GOT3 (cell line): ENCODE data around the gene OR5K3.

Experiments used
- DNase-seq: peaks from one replicate; lab custom pipeline; 2025; ENCODE audit warnings: mixed read lengths; lab: John Stamatoyannopoulos, UW

OR5K3 gene

DNA sequence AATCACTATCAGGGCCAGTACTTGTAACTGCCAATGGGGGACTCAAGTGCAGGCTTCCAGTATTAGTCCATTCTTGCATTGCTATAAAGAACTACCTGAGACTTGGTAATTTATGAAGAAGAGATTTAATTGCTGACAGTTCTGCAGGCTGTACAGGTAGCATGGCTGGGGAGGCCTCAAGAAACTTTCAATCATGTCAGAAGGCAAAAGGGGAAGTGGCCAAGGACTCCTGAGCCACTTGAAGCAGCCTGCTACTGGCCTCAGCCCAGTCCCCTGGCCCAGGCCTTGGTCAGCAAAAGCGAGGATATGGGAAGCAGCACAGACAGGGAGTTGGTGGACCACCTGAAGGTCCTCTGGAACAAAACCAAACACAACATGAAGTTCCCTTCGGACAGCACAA is 43.3 kb downstream of the OR5K3 start:
- DNase-seq: no peak

DNA sequence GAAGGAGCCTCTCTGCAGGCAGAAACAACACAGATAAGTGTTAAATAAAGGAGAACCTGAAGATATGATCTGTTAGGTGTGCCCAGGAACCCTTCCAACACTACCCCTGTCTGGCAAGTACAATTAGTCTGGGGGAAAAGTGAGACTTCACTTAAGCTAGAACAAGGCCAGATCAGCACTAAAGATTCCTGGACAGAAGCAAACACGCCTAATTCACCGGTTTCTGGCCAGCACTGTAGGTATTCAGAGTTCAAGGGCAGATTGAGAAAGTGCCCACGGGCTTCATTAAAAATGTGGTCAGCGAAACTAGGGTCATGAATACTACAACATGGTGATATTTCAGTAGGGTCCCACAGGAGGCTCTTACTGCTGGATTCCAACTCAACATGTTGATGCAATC is 43.9 kb downstream of the OR5K3 start:
- no peak for DNase-seq

DNA sequence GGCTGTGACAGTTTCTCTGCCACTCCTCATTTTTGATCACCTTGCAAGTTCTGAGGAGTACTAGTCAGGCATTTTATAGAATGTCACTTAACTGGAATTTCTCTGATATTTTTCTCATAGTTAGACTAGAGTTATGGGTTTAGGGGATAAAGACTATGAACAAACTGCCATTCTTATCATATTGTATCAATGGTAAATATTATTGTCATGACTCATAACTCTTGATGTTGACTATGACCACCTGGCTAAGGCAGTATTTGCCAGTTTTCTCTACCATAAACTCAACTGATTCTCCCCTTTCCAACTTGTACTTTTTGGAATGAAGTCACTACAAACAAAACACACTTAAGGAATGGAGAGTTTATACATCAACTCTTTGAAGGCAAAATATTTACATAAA is 49.8 kb downstream of the OR5K3 start:
- DNase-seq: no peak
